Glomerular visceral epithelial cell (primary cell): Measurements from ENCODE around the gene TRMT10A.
A peak's percentile ranks its signal among the peaks of the same experiment; 100 is the strongest.

Experiments used
- DNase-seq: peaks from one replicate; pipeline ENCODE4 v3.0.0-alpha.2; 2016; ENCODE audit errors: extremely low spot score

The TRMT10A gene, protein sequence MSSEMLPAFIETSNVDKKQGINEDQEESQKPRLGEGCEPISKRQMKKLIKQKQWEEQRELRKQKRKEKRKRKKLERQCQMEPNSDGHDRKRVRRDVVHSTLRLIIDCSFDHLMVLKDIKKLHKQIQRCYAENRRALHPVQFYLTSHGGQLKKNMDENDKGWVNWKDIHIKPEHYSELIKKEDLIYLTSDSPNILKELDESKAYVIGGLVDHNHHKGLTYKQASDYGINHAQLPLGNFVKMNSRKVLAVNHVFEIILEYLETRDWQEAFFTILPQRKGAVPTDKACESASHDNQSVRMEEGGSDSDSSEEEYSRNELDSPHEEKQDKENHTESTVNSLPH

DNA sequence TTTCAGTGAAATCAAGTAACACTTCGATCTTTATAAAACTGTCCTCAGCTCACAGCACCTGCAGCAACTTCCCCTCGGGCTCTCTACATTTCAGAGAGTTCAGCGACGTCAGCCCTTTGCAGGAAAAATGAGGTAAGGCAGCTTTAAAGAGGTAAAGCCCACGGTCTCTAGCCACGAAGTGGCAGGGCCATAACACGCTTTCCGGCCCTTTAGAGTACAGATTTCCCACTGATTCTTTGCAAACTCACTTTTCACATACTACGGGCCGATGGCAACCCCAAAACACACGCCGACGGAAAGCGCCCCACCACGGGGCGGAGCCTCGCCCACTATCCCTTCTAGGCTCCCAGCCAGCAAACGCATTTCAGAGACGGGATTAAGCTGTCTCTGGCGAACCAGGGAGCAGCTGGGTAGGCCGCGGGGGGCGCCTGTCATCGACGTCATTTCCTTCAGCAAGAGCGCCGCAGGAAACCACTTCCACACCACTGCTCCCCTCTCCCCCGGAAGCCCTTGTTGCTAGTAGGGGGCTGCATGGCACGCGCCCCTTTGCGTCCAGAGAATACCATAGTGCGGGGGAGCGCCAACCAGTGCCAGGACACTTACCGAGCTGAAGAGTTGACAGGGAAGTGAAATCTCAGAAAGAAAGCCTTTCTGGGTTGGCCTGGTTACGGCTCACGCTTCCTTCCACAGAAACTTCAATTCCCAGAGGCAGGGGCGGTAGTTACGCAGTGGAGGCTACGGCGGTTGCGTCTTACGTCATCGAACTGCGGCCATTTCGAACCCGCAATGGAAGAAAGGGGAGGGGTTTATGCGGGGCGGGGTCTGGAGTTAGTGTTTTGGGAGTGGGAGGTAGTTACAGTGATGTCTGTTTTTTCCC, at the start of gene TRMT10A:
TSS of gene TRMT10A (minus strand) at position 730 of the 877 bp plus-strand sequence. CDS start 4,701 bp downstream, outside the sequence.
- DNase-seq: peak; percentile 97

DNA sequence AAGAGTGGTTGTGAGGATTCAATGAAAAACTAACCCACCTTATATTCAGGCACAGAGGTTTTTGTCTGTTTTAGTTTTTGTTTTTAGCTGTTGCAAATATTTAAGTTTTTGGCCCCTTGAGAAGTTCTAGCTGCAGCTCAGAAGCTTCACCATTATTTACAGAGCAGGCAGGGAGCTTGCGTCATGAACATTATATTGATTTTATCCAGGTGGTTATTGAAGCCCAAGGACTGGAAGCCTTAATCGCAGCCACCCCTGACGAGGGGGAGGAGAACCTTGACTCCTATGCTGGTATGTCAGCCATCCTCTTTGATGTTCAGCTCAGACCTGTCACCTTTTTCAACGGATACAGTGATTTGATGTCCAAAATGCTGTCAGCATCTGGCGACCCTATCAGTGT, 48.9 kb upstream of the TRMT10A start:
- no peak for DNase-seq

DNA sequence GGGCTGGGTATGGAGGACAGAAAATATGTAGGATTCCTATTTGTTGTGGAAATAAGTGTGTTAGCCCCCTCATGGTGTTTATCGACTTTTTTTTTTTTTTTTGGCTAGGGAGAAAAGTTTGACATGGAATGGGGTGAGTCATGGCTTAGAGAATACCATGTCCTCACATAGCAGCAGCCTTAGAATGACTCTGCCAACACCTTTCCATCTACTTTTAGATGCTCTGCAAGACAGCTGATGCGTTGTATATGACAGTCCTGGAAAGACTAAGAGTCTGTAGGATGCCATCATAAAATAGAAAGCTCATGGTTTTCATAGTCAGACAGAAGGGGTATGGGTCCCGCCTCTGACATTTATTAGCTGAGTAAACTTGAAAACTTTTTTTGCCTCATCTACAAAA, 48.4 kb upstream of the TRMT10A start:
- no peak for DNase-seq

DNA sequence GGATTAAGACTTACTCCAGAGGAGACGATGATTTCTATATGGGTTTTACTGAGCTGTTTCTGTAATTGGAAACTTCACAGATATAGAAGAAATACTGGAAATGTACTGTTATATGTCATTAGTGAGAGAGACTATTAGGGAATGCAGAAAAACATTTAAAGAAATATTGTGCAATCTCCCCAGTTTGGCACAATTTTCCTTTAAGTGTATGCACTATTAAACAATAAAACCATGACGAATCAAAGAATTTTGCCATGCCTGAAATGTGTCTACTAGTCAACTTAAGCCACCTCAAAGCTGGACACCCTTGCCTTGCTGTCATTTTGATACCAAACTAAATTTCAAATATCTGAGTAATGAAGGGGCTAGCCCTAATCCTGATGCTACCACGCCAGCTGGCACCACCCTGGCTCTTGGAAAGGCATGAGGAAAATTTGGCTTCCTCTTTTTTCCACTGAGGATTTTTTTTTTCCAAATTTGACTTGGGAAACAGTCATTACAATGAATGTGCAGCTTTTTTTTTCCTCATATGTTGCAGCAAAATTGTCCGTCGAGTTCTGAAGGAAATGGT, 46.9 kb upstream of the TRMT10A start:
- DNase-seq: no peak

DNA sequence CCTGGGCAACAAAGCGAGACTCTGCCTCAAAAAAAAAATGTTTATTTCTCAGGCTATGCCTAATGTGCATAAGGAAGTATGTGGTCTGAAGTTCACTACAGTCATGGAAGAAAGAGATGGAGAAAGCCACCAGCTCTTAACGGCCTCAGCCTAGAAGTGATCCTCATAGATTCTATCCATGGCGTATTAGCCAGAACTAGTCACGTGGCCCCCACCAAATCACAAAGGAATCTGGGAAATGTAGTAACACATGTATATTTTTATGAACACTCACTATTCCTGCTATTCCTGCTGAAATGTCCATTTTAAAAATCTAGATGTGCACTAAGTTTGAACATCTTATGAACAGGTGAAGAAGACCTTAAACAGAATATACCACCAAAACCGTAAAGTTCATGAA, 44.6 kb upstream of the TRMT10A start:
- DNase-seq: no peak

DNA sequence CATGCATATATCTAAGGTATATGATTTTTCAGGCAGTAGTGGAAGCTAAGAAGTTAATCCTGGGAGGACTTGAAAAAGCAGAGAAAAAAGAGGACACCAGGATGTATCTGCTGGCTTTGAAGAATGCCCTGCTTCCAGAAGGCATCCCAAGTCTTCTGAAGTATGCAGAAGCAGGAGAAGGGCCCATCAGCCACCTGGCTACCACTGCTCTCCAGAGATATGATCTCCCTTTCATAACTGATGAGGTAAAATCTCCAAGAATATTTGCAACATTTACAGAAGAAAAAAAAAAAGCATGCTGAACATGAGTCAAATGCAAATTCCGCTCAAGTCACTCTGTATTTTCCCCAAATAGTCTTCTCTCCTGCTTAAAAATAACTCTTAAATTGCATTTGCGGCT, 42.9 kb upstream of the TRMT10A start:
- no peak for DNase-seq

DNA sequence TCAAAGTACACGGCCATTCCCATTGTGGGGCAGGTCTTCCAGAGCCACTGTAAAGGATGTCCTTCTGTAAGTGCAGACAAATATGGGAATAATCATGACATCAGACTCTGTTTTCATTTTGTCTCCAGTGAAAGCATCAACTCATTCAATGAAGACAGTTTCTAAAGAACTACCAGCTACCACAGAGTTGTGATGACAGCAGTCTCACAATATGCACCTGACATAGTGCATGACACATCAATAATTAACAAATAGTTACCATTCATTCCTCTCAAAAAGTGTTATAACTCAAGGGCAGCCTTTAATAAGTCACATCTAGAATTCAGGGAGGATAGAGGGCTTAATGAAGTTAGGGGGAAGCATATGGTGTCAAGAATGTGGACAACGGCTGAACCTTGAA, 31.0 kb upstream of the TRMT10A start:
- DNase-seq: no peak

DNA sequence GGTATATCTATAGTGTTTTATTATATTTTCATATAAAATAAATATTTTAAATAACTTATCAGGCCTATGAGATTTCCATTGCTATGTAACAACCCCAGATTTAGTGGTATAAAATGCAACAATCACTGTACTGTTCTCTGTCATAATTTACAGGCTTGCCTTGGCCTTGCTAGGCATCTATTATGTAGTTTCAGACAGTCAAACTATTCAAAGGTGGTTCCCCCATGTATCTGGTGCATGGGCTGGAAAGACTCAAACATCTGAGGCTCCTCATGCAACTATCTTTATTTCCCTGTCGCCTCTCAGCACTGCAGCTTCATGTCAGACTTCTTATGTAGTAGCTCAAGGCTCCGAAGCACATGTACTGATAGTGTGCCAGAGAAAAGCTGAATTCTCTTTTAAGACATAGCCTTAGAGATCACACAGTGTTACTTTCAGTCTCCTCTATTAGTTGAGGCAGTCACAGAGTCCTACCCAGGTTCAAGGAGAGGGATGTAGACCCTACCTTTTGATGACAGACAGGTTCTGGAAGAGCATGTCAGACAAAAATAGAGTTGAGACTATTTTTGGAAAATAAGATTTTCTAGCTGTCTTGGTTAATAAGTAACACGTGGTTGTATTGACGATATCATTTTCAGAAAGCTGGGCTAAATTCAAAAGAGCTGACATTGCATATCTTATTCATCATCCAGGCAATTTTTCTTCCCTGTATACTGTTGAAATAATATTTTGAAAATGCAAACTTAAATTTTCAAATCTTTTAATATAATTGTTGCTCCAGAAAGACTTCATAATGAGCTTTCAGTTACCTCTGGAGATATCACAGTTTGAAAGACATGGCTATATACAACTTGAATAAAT, 30.2 kb upstream of the TRMT10A start:
- no peak for DNase-seq

DNA sequence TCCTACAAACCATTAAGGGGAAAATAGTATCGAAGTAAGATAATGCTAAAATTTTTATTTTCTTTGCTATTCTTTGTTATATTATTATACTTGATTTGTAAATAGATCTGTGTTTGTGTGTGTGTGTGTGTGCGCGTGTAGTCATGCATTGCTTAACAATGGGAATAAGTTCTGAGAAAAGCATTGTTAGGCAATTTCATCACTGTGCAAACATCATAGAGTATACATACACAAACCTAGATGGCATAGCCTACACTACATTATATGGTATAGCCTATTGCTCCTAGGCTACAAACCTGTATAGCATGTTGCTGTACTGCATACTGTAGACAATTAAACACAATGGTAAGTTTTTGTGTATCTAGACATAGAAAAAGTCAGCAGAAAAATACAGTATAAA, 27.9 kb upstream of the TRMT10A start:
- DNase-seq: no peak

DNA sequence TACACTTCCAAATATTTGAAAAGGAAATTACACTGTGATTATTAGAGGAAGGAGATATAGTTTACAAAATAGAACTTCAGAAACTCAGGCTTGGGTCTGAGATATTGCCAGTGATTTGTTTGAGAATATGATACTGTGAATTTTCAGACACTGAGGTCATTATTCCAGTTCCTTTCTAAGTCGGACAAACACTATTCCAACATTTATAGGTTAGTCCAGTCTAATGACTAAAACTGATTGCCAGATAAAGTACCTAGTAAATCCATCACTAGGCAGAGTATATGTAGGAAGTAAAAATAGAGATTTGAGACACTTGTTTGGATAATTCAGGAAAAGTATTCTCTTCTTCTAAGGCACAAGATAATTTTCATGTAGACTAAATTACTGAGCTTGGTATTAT, 24.0 kb upstream of the TRMT10A start:
- DNase-seq: no peak

DNA sequence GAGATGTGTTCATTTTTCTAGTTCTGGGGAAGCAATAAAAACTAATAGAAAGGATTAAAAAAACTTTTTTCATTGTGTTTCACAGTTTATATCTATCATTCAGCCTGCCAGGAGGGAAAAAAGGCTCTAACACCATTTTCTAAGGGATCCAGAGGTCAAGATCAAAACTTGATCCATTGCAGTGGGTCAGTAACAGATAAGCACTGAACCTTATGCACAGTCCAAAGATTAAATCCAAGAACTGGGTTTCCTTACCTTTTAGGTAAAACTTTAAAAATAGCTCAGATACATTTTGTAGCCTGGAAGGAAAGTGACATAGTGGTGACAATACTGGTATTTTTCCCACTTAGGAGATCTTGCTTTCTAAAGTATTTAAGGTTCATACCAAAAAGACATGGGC, 23.5 kb upstream of the TRMT10A start:
- DNase-seq: no peak

DNA sequence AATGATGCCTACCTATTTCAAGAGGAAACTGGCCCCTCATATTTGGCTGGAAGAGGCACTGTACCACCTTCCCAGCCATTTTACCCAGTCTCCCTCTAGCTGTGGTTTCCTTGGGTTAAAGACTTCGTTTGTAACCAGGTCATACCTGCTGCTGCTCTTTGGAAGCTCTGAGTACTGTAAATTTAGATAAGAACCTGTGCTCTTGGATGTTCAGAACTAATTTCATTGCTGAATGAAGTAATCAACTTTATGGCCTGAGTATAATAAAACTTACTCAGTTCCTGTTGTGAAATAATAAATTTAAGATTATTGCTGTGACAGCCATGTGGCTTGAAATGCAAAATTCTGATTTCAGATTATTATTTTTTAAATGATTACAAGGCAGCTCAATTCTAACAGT, 23.0 kb upstream of the TRMT10A start:
- no peak for DNase-seq

DNA sequence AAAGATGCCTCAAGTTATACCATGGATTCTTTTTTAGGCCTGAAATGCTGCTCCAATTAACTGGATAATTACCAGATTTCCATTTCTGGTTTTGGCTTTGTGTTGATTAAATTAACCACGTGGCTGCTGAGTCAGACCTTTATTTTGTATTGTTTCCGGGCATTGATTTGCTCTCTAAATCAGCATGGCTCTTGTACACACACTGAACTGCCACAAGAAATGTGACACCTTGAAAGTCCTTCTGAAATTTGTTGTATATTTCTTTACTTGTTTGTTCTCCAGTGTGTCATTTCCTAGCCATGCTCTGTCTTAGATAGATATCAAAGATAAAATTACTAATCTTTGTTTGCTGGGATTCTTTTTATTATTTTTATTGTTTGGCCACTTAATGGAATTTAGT, 22.5 kb upstream of the TRMT10A start:
- no peak for DNase-seq

DNA sequence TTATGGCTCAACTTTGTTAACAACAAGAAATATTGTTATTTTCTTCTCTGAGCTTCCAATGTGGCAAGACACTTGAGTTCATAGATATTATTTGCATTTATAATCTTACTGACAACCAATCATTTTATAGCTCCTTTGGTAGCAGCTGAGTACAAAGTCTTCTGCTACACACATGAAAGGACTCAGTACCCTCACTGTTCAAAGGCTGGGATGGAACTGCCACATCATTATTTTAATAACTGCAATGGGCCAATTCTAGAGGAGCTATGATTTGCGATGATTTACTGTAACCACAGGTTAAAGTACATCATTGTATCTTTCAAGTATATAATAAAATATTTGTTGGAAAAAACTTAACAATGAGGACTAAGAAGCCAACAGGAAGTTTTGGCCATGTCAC, 21.7 kb upstream of the TRMT10A start:
- no peak for DNase-seq

DNA sequence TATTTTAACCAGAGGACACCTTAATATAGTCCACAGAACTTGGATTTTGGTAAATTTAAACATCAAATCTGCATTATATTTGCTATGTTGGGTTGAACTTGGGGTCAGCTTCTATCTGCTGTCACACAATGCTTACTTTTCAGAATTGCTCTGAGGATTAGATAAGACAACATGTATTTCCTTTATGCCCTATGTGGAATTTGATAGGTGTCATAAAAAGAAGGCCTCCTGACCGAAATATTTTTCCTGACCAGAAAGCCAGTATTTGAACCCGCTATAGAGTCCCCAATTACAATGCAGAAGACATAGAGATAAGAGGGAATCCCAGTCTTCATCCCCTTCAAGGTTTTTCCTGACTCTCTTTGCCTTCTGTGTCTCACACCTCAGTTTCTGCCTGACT, 14.9 kb upstream of the TRMT10A start:
- DNase-seq: no peak

DNA sequence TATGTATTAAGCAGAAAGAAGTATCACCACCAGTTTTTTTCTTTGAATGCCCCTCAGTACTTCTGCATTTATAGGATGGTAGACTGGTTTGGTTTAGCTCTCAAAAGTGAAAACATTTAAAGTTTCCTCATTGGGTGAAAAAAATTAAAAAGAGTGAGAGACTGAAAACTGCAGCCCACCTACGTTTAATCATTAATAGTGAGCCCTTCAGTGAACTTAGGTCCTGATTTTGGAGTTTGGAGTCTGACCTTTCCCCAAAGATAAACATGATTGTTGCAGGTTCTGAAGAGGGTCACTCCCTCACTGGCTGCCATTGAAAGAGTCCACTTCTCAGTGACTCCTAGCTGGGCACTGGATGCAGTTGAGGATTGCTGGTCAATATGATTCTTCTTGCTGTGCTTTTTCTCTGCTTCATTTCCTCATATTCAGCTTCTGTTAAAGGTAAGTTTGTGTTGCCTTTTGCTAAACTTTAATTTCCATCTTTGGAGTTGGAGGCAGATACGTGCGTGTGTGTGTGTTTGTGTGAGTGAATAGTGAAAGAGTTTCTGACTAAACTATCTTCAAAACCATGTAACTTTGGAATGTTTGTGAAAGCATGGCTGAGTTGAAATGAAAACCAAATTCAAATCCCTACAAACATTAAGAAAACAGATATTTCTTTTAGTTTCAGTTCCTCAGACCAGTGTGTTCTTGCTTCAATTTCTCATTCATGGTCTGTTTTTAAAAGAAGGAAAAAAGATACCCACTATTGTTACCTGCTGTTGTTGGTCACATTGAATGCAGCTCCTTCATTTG, 10.9 kb upstream of the TRMT10A start, which contains the start of gene MTTP:
TSS of gene MTTP (plus strand) at position 295 of the 795 bp plus-strand sequence. CDS start at position 381, 86 bp downstream.
- no peak for DNase-seq

DNA sequence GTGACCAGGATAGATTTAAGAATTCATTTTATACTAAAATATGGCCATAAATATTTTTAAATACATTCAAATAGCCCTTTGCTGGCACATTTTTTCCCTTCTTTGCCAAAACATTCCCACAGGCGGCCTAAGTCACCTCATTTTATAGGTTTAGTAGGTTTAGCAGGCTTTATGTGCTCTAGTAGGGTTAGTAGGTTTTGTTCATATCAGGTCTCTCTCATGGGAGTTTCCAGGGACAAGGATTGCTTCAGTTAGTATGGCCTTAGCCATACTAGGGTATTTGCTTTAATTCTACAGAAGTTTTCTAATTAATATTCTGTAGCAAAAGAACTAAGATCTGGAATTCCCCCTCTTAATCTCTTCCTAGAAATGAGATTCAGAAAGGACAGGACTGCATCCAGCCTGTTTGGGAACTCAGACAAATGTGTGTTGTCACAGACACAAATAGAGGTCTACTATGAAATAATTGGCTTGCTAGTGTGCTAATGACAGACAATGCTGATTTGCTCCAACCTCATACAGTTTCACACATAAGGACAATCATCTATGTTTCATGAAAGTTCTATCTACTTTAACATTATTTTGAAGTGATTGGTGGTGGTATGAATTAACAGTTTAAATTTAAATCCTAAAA, 10.0 kb upstream of the TRMT10A start:
- DNase-seq: no peak

DNA sequence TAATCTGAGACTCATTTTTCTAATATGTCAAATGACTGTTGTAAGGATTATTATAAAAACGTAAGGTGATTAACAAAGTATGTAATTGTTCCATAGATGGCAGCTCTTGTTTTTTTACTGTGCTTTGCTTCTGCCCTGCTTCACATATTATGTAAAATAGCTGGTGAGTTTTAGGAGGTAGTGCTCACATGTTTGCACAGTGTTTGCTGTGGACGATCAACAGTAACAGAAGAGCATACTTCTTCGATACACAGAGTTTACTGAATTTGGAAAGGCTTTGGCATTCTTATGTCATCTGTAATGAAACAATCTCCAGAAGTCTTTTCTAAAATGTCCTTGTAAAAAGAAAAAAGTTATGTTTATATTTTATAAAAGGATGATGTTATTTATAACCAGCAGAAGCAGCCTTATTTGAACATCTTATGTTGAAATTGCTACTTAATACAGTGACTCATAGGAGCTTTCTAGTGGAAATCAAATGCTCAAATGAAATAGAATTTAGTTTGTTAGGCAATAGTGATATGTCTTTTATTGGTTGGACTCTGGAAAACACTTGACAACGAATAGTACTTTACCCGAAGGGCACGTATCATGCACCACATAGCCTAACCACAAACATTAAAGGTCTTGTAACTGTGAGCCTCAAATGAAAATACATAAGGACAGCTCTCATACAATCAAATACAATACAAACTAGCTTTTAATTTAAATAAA, 8.8 kb upstream of the TRMT10A start:
- no peak for DNase-seq

DNA sequence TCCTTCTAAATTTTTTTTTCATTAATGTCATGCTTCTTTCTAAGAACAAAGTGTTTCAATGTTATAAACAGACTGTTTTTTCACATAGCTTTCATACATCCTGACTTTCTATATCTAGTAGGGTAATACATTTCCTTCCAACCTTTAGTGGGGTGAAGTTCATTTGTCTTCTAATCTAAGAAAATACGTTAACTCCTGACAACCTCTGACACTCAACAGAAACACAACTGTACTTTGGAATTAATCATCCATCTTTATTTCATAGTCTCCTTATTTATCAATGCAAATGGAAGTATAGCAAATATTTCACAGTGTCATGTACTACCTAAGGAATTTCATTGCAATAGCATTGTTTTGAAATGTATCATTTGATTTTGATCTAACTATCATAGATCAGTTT, 8.0 kb upstream of the TRMT10A start:
- DNase-seq: no peak

DNA sequence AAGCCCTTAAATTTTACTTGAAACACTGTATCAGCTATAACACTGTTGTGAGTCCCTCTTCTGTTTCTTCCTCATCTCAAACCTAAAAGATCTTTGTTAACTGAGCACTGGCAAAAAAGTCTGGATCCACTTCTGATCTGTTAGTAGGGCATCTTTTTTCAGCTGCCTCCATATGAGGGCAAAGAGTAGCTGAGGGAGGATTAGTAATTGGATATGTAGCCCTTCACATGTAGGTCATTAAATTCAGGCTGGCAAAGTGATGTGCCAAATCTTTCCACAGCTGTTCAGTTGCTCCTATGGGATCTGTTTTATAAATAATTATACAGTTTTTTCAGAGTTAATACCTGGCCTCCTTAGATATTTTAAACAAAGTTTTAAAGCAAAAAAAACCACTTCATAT, 1.1 kb upstream of the TRMT10A start:
- DNase-seq: no peak
